HG03139 (cell line): Measurements from ENCODE around the gene UNC13A.

Experiments used
- ATAC-seq: cut with Tn5 transposase; IDR thresholded peaks from one replicate; pipeline ENCODE4 v1.9.1; 2021; ENCODE audit not compliant: unreplicated experiment

Gene UNC13A

GRCh38 chr19:17687857-17688784 is at the start of gene UNC13A:
UNC13A (minus strand) TSS chr19:17688354; CDS start chr19:17688199, 155 bp downstream.
- no peak for ATAC-seq

GRCh38 chr19:17737690-17738153 is 49.6 kb upstream of the UNC13A start:
- no peak for ATAC-seq

DNA sequence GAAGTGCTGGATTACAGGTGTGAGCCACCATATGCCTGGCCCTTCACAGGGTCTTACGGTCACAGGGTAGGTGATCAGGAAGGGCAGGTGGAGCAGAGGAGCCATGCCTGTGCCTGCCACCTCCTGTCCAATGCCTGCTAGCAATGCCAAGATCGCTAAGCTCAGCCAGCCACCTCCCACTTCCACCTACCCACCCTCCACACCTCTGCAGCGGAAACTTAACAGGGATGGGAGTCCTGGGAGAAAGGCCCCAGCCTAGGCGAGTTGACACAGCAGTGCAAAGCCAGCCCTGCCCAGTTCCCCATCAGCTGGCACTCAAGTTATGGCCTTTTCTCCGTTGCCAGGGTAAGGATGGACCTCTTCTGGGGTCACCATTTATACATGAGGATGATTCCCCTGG is 47.3 kb upstream of the UNC13A start:
- ATAC-seq, result no peak

GRCh38 chr19:17734146-17734545 is 46.0 kb upstream of the UNC13A start:
- no peak for ATAC-seq

DNA sequence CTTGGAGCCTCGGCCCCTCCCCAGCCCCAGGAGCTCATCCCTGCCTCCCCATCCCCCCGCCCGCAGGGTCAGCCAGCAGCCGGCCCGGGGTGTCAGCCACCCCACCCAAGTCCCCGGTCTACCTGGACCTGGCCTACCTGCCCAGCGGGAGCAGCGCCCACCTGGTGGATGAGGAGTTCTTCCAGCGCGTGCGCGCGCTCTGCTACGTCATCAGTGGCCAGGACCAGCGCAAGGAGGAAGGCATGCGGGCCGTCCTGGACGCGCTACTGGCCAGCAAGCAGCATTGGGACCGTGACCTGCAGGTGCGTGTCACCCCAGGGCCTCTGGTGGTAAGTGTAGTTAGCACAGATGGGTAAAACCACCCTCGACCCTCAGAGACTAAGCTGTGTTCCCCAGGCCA is 45.0 kb upstream of the UNC13A start:
- ATAC-seq, result no peak

GRCh38 chr19:17727843-17728242 is 39.7 kb upstream of the UNC13A start:
- ATAC-seq, result no peak

GRCh38 chr19:17726964-17727773 is 39.0 kb upstream of the UNC13A start:
- ATAC-seq, result no peak

GRCh38 chr19:17726136-17726741 is 38.1 kb upstream of the UNC13A start:
- ATAC-seq, result no peak

DNA sequence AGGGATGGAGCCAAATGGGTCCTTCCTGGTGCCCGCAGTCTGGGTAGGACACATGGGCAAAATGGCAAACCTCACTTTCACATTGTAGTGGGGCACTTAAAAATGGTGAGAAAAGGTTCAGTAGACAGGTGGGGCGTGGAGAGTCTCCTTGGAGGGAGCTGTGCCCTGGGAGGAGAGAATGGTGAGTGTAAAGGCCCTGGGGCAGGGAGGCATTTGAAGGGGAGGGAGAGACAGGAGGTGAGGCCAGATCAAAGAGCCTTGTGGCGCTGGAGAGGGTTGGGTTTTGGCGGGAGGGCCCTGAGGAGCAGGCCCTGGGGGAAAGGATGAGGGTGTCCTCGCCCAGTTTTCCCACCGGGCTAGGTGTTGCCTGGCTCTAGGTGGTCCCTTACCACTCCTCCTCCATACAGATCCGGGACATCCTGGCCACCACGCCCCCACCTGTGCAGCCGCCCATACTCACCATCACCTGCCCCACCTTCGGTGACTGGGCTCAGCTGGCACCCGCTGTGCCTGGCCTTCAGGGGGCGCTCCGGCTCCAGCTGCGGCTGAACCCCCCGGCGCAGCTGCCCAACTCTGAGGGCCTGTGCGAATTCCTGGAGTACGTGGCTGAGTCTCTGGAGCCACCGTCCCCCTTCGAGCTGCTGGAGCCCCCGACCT is 37.4 kb upstream of the UNC13A start:
- ATAC-seq, result no peak

- ATAC-seq, result no peak
Observed at GRCh38 chr19:17724655-17725054, 36.5 kb upstream of the UNC13A start.

- no peak for ATAC-seq
Observed at GRCh38 chr19:17722655-17723240, 34.6 kb upstream of the UNC13A start.

GRCh38 chr19:17721821-17722220 is 33.7 kb upstream of the UNC13A start:
- no peak for ATAC-seq

- ATAC-seq, result no peak
Observed at GRCh38 chr19:17721111-17721628, 33.0 kb upstream of the UNC13A start.

DNA sequence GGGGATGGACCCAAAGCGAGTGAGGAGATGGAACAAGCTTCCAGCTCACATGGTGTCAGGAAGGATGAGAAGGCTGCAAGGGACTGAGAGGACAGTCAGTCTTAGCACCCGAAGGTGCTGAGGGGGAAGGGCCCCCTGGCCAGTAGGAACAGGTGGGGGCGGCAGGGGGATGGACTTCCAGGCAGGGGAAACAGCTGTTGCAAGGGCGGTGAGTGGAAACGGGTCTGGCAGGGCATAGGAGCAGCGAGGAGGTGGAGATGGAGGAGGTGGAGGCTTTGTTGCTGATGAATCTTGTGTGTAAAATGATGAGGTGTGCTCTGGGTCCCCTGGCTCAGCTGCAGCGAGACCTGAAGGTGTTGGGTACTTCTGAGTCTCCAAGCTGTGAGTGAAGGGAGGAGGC is 32.3 kb upstream of the UNC13A start:
- no peak for ATAC-seq

DNA sequence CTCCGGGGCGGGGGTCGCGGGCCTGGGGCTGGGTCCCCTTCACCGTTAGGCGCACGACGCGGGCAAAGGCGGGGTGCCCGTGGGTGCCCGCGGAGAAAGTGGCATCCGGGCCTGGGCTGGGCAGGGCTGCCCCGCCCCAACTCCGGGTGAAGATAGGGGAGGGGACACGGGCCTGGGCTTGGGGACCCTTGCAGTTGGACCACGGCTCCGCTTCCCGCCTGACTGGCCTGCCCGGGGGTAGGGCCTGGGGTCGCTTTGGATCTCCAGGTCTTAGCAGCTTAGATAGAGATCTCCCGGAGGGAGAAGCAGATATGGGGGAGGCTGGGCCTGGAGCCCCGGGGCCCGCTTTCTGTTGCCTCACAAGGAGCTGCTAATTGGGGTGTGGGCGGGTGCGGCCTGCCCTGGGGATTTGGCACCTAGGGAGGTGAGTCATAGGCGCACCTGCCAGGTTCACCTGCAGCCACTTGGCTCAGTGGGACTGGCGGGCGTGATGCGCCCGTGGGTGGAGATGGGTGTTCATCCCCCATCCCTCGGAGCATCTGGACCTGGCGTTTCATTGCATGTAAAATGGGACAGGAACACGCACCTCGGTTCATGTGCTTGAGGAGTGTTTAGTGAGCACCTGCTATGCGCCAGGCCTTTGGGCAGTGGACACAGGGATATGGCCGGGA is 31.7 kb upstream of the UNC13A start:
- no peak for ATAC-seq

- ATAC-seq, result peak; percentile 62
Observed at GRCh38 chr19:17718947-17719711, 31.0 kb upstream of the UNC13A start, which contains the start of gene MAP1S. MAP1S (plus strand) TSS chr19:17719480; CDS start chr19:17719503, 23 bp downstream.

DNA sequence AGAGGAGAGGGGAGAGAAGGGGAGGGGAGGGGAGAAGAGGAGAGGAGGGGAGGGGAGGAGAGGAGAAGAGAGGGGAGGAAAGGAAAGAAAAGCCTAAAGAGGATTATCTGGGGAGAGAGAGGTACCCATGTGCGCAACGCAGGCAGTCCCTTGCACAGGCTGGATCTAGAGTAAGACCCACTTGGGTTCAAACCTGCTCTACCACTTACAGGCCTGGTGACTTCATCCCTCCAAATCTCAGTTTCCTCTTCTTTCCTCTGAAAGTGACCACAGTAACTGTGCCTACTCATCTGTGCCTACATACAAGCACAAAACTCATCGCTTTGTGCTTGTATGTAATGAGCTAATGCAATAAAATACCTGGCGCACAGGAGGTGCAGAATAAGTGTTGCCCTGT is 30.4 kb upstream of the UNC13A start:
- no peak for ATAC-seq

DNA sequence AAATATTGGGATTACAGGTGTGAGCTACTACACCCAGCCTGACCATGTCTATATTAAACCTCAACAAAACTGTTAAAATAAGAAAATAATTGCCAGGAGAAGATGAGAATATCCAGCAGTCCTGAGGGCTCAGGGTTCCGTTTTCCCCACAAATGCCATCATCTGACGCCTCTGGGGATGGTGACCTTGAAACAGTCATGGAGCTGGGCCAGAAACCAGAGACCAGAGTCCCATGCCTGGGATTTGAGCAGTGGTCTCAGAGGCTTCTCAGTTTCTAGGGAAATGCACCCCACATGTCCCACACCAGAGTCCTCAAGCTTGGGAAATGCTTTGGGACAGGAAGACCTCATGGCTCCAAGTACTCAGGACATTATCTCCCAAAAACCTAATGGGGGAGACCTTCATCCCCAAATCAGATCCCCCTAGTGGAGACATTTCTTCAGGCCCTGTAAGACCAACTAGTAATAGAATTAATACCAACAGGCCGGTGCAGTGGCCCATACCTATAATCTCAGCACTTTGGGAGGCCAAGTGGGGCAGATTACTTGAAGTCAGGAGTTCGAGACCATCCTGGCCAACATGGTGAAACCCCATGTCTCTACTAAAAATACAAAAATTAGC is 28.3 kb upstream of the UNC13A start:
- no peak for ATAC-seq
